Heart left ventricle (tissue), 16 donors: ENCODE results near the gene SLC7A4. TPM values are rescaled to one million over a fixed set of nuclear protein-coding genes. Genes with fewer than 3 reads are reported as not detected.

Source experiments
- ATAC-seq, 4 donors: fragments of 200-7000 bp; cut with Tn5 transposase; one replicate each; pipeline ENCODE4 v1.9.1; 2020 to 2022; ENCODE audit warnings: moderate library complexity in 4 of 4, mild to moderate bottlenecking in 3 of 4, moderate number of reproducible peaks in 1 of 4
- DNase-seq, 5 donors: peaks; one replicate each; pipeline ENCODE4 v3.0.0-alpha.2; 2020
- H3K27ac ChIP-seq, 12 donors: fragments of 200-600 bp; sonication (generic) in 4 of 12; one replicate each; pipeline versions ENCODE4 v1.5.0 to v1.8.0; 2016 to 2022; ENCODE audit warnings: mild to moderate bottlenecking in 2 of 12
- H3K27me3 ChIP-seq, 9 donors: fragments of 200-600 bp; sonication (generic) in 2 of 9; one replicate each; pipeline versions ENCODE4 v1.5.1 to v1.8.0; 2016 to 2022; ENCODE audit warnings: mild to moderate bottlenecking in 3 of 9
- H3K36me3 ChIP-seq, 9 donors: fragments of 200-600 bp; sonication (generic) in 2 of 9; one replicate each; pipeline versions ENCODE4 v1.5.0 to v1.8.0; 2018 to 2022; ENCODE audit warnings: mild to moderate bottlenecking in 2 of 9
- H3K4me1 ChIP-seq, 12 donors: fragments of 200-600 bp; sonication (generic) in 4 of 12; one replicate each; pipeline versions ENCODE4 v1.5.0 to v1.8.0; 2016 to 2022; ENCODE audit warnings: mild to moderate bottlenecking in 3 of 12
- H3K4me3 ChIP-seq, 12 donors: fragments of 200-600 bp; sonication (generic) in 4 of 12; one replicate each; pipeline versions ENCODE4 v1.5.0 to v1.8.0; 2017 to 2022; ENCODE audit warnings: mild to moderate bottlenecking in 9 of 12, moderate library complexity in 4 of 12
- H3K9me3 ChIP-seq, 12 donors: fragments of 200-600 bp; sonication (generic) in 4 of 12; one replicate each; pipeline versions ENCODE4 v1.5.0 to v1.8.0; 2016 to 2022; ENCODE audit warnings: mild to moderate bottlenecking in 1 of 12
- POLR2A ChIP-seq, 2 donors: fragments of 450-650 bp; IDR thresholded peaks; one replicate each; pipeline ENCODE4 v1.6.1; 2017; ENCODE audit warnings: antibody characterized with exemption in 2 of 2, mild to moderate bottlenecking in 2 of 2, moderate library complexity in 2 of 2
- WGBS, 4 donors: extraction: QIAGEN DNeasy Blood & Tissue Kit in 2 of 4; methylation state at CpG; one replicate each; pipeline versions ENCODE4 v1.1.5 to v1.1.7; 2013 to 2018; 5-methylcytosine and 5-hydroxymethylcytosine counted together
- intact Hi-C, 10 donors: fragments of 100-400 bp; cut with DNase I; formaldehyde crosslinking; loops; one replicate each; pipeline versions ENCODE4 v1.11.1 to v1.14.2; 2022
- polyA plus RNA-seq, 2 donors: library from polyadenylated mRNA; stranded (reverse); fragments of 200-250 nt; gene quantifications; one replicate each; pipeline ENCODE4 v1.2.3, GENCODE V29; 2013
- total RNA-seq, 9 donors: library from RNA; depleted of rRNA in 2 of 9; stranded (reverse); fragments of >200 nt in 2 of 9; fragmentation: NEBNext Ultra II Directional in 3 of 9; extraction: Animal tissue kit (Norgen Biotek cat#: 25700) in 3 of 9; gene quantifications; one replicate each; pipeline versions ENCODE4 v1.1.0 to v1.2.4, GENCODE V29; 2016 to 2023
- TF ChIP-seq, protein P1 (sequence below), 12 donors: fragments of 200-600 bp; sonication (generic) in 4 of 12; IDR thresholded peaks; one replicate each; pipeline versions ENCODE4 v1.5.0 to v1.8.0; 2018 to 2022; ENCODE audit warnings: antibody characterized with exemption in 12 of 12, mild to moderate bottlenecking in 5 of 12
- donor health status: ischemic (EF 13 %, LVEDD 7.1; RV severe dilation, severe dysfunction).
- donor health status: healthy with polysubstance abuse.
- donor health status: DM: no; HTN: yes; CAD: no.
- donor health status: DM: no; HTN: no; CAD: no.
- donor health status: ischemic (EF 25% LVEDD 6.9; RV normal size, moderate dysfunction).
- donor health status: ischemic (EF 25% LVEDD 5.7; RV mildly dilated, moderate dysfunction).
- donor health status: healthy.
- donor health status: DM: yes; HTN: yes; CAD: no.
- donor health status: ischemic (EF 35%, LVEDD 5.7; RV mildly dilated, moderate dysfunction).
- donor health status: nonischemic (EF 11% LVEDD 7.7; RV severe dilation, severe dysfunction).
- donor health status: DM: yes; HTN: yes; CAD: no.
- donor health status: PGD.
- donor health status: ischemic (EF 29% LVEDD 5.4; RV normal size, mild dysfunction).
- donor health status: nonischemic (EF 23%, LVEDD 6.1; RV moderate dilation, normal function).

SLC7A4 gene
- total and polyA plus RNA-seq, 11 donors: 0.24 to 2.8 (median 0.31) TPM; not detected in 8

DNA sequence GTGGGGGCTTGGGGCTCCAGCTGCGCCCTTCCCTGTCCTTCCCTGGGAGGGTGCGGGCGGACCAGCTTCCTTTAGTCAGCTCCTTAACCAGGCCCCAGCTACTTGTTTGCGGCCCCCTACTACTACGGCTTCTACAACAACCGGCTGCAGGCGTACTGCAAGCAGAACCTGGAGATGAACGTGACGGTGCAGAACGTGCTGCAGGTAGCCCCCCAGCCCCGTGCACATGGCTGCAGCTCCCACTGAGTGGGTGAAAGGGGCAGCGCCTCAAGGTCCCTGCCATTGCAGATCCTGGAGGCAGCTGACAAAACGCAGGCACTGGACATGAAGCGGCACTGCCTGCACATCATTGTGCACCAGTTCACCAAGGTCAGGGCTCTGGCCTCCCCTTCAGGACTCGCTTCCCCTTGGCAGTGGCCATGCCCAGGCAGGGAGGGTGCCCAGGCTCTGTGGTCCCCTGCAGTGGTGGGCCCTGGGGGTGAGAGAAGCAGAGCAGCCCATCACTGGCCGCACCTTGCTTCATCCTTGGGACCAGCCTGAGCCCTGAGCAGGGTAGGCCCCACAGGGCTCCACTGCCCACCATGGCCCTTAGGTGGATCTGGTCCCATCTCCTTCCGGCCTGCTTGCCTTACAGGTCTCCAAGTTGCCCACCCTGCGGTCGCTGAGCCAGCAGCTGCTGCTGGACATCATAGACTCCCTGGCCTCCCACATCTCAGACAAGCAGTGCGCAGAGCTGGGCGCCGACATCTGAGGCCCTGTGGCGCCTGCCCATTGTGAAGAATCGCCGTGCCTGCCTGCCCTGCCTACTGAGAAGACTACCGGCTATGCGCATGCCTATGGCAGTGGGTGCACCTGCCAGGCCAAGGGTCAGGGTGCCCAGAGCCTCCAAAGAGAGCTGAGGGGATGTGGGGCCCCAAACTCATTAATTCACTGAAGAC, 35.5 kb downstream of the SLC7A4 start:
- ATAC-seq (no peak), DNase-seq (peak in 1 of 5 donors; percentile 6)
- Histone ChIP-seq H3K36me3 (peaks cover 0 to 83% (median 62%) of the 10 kb centered on the region in 9 donors), H3K9me3 (no peaks in the 10 kb centered on the region), H3K4me1 (peaks cover 3 to 21% (median 18%) of the 10 kb centered on the region in 12 donors), H3K4me3 (no peak overlapping the region), H3K27me3 (no peaks in the 10 kb centered on the region), H3K27ac (no peak overlapping the region)
- TF ChIP-seq, protein P1, sequence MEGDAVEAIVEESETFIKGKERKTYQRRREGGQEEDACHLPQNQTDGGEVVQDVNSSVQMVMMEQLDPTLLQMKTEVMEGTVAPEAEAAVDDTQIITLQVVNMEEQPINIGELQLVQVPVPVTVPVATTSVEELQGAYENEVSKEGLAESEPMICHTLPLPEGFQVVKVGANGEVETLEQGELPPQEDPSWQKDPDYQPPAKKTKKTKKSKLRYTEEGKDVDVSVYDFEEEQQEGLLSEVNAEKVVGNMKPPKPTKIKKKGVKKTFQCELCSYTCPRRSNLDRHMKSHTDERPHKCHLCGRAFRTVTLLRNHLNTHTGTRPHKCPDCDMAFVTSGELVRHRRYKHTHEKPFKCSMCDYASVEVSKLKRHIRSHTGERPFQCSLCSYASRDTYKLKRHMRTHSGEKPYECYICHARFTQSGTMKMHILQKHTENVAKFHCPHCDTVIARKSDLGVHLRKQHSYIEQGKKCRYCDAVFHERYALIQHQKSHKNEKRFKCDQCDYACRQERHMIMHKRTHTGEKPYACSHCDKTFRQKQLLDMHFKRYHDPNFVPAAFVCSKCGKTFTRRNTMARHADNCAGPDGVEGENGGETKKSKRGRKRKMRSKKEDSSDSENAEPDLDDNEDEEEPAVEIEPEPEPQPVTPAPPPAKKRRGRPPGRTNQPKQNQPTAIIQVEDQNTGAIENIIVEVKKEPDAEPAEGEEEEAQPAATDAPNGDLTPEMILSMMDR (IDR thresholded peaks at IDR 0.05): no peak
- no peak for TF ChIP-seq POLR2A (IDR thresholded peaks at IDR 0.05)
- intact Hi-C loops: loop anchor here in 1 of 10 donors (10.0 kb wide), 1 partner anchor 82 kb away; the partner anchor contains the start of gene CRKL
- WGBS, 4 donors: 88 to 92% (median 89%) methylated on average over 24 to 27 of the region's 27 CpGs

- intact Hi-C loops: loop anchor here in 1 of 10 donors (10.0 kb wide), 1 partner anchor 81 kb away; the partner anchor contains the start of gene CRKL
- Histone ChIP-seq H3K4me3 (no peak overlapping the region), H3K9me3 (no peaks in the 10 kb centered on the region), H3K4me1 (peaks cover 3 to 17% (median 14%) of the 10 kb centered on the region in 12 donors), H3K27ac (no peak overlapping the region), H3K36me3 (peaks cover 0 to 91% (median 68%) of the 10 kb centered on the region in 9 donors), H3K27me3 (no peaks in the 10 kb centered on the region)
- WGBS, 4 donors: 73 to 95% (median 90%) methylated on average over 1 to 10 of the region's 10 CpGs
- ATAC-seq (no peak), DNase-seq (peak in 1 of 5 donors; percentile 4)
- TF ChIP-seq POLR2A (IDR thresholded peaks at IDR 0.05): no peak
- TF ChIP-seq, protein P1 (IDR thresholded peaks at IDR 0.05): no peak
These were observed 36.3 kb downstream of the SLC7A4 start for GRCh38 chr22:20996031-20996410.

DNA sequence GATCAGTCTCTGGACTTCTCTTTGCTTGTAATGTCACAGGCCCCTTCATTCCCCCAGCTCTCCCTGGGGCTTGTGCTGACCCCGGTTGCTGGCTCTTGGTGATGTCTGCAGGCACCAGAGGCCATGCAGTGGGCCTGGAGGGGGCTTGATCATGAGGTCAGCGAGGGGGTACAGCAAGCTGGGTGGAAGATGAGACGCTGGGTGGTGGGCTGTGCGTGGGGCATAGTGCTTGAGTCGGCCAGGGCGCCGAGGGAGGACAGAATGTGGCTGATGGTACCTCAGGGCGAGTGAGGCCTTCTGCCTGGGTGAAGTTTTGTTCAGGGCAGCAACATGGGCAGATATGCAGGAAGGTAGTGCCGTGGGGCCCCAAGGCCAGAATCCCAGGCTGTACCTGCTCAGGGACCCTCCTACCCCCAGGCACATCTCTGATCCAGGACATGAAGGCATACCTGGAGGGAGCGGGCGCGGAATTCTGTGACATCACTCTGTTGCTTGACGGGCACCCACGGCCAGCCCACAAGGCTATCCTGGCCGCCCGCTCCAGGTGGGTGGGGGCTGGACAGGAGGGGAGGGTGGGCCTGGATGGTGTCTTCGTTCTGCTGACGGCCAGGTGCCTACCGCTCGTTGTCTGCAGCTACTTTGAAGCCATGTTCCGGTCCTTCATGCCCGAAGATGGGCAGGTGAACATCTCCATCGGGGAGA, 36.9 kb downstream of the SLC7A4 start:
- Histone ChIP-seq H3K4me1 (peaks cover 0 to 11% (median 8%) of the 10 kb centered on the region in 12 donors), H3K36me3 (peaks cover 0 to 97% (median 72%) of the 10 kb centered on the region in 9 donors), H3K4me3 (no peak overlapping the region), H3K27ac (no peak overlapping the region), H3K9me3 (no peaks in the 10 kb centered on the region), H3K27me3 (no peaks in the 10 kb centered on the region)
- ATAC-seq: no peak
- intact Hi-C loops: loop anchor here in 1 of 10 donors (10.0 kb wide), 1 partner anchor 81 kb away; the partner anchor contains the start of gene CRKL
- peak in 1 of 5 donors; percentile 5 for DNase-seq
- WGBS, 4 donors: 92 to 95% (median 93%) methylated on average over 19 to 23 of the region's 23 CpGs
- no peak for TF ChIP-seq POLR2A (IDR thresholded peaks at IDR 0.05)
- TF ChIP-seq, protein P1 (IDR thresholded peaks at IDR 0.05): no peak
